A549 (cell line): Measurements from ENCODE around the gene SNURF. TPM values are rescaled to one million over a fixed set of nuclear protein-coding genes. Genes with fewer than 3 reads are reported as not detected.

Source experiments
- ATAC-seq, 2 experiments: fragments of 200-7000 bp in 1 of 2; fragments of >200 bp in 1 of 2; cut with Nextera tagmentation in 1 of 2; cut with Tn5 transposase in 1 of 2; 3 replicates each; pipeline versions ENCODE4 v1.8.0 to v1.9.1; 2018 to 2020; ENCODE audit warnings: mild to moderate bottlenecking in 1 of 2, moderate library complexity in 1 of 2
- CTCF ChIA-PET: fragments of 300-600 bp; sonication (Branson Sonifier 250); formaldehyde crosslinking; extraction: SDS; loops from one replicate; lab custom pipeline; 2021; ENCODE audit warnings: antibody characterized with exemption, inconsistent platforms; lab: Yijun Ruan, JAX
- POLR2A ChIA-PET: fragments of 350-600 bp; formaldehyde crosslinking; extraction: SDS; loops from one replicate; lab custom pipeline; 2021; ENCODE audit warnings: antibody characterized with exemption, inconsistent platforms; lab: Yijun Ruan, JAX
- DNase-seq, 2 experiments: peaks; one replicate each; pipeline versions ENCODE4 v3.0.0 to v3.0.0-alpha.2; 2011 to 2016; ENCODE audit warnings: low read depth in 1 of 2, low spot score in 1 of 2
- FAIRE-seq: peaks from 2 replicates; lab custom pipeline; 2011; peaks lifted over from hg19 to GRCh38; lab: Jason Lieb, UNC
- H3K27ac ChIP-seq, 2 experiments: fragments of >200 bp; sonication (Bioruptor Twin); formaldehyde crosslinking; 3 replicates each; pipeline ENCODE4 v1.5.1; 2016 to 2017
- H3K4me1 ChIP-seq: fragments of >200 bp; sonication (Bioruptor Twin); formaldehyde crosslinking; 3 replicates; pipeline ENCODE4 v1.6.1; 2016
- H3K4me2 ChIP-seq: fragments of >200 bp; sonication (Bioruptor Twin); formaldehyde crosslinking; 3 replicates; pipeline ENCODE4 v1.6.1; 2016
- H3K4me3 ChIP-seq: fragments of >200 bp; sonication (Bioruptor Twin); formaldehyde crosslinking; 3 replicates; pipeline ENCODE4 v1.5.1; 2016
- H3K9me3 ChIP-seq: fragments of >200 bp; sonication (Bioruptor Twin); formaldehyde crosslinking; 3 replicates; pipeline ENCODE4 v1.6.1; 2016
- BHLHE40 ChIP-seq: IDR thresholded peaks from 2 replicates; pipeline ENCODE4 v1.6.1; 2012; ENCODE audit warnings: low read depth, low read length, inconsistent platforms
- CBX8 ChIP-seq: fragments of 200-600 bp; sonication (generic); IDR thresholded peaks from 2 replicates; pipeline ENCODE4 v1.6.1; 2016
- CHD2 ChIP-seq: fragments of 150-350 bp; IDR thresholded peaks from 2 replicates; pipeline ENCODE4 v1.6.1; 2014; ENCODE audit warnings: low read length; ENCODE audit not compliant: partially characterized antibody
- CHD4 ChIP-seq: fragments of 200-600 bp; sonication (generic); IDR thresholded peaks from 2 replicates; pipeline ENCODE4 v1.6.1; 2016; ENCODE audit warnings: antibody characterized with exemption, mild to moderate bottlenecking, borderline replicate concordance
- EP300 ChIP-seq, 2 experiments: fragments of >200 bp; sonication (Bioruptor Twin); formaldehyde crosslinking; IDR thresholded peaks; 2 replicates in 1 of 2; 3 replicates in 1 of 2; pipeline ENCODE4 v1.6.1; 2016 to 2017
- ESRRA ChIP-seq: fragments of 150-350 bp; IDR thresholded peaks from 2 replicates; pipeline ENCODE4 v1.6.1; 2014; ENCODE audit warnings: mild to moderate bottlenecking, low read length, borderline replicate concordance
- FOSB ChIP-seq: fragments of 250-450 bp; sonication (Bioruptor Pico); IDR thresholded peaks from 2 replicates; pipeline ENCODE4 v1.5.0; 2020; ENCODE audit warnings: mild to moderate bottlenecking, moderate library complexity
- FOSL2 ChIP-seq, 2 experiments: fragments of 450-650 bp in 1 of 2; fragments of >200 bp in 1 of 2; sonication (Bioruptor Twin) in 1 of 2; formaldehyde crosslinking; IDR thresholded peaks; 2 replicates each; pipeline versions ENCODE4 v1.5.0 to v1.6.1; 2016 to 2020; ENCODE audit warnings: mild to moderate bottlenecking in 1 of 2, moderate library complexity in 1 of 2
- HEYL ChIP-seq: fragments of 250-450 bp; sonication (Bioruptor Pico); IDR thresholded peaks from 2 replicates; pipeline ENCODE4 v1.8.0; 2021; ENCODE audit warnings: mild to moderate bottlenecking, moderate library complexity
- HOXA7 ChIP-seq: fragments of 250-450 bp; sonication (Bioruptor Pico); IDR thresholded peaks from 2 replicates; pipeline ENCODE4 v1.5.0; 2020; ENCODE audit warnings: mild to moderate bottlenecking, moderate library complexity
- HOXB13 ChIP-seq: fragments of 250-450 bp; sonication (Bioruptor Pico); IDR thresholded peaks from 2 replicates; pipeline ENCODE4 v1.5.0; 2020; ENCODE audit warnings: low read depth, mild to moderate bottlenecking, moderate library complexity
- JUN ChIP-seq, 2 experiments: fragments of >200 bp; sonication (Bioruptor Twin); formaldehyde crosslinking; IDR thresholded peaks; 2 replicates in 1 of 2; 3 replicates in 1 of 2; pipeline ENCODE4 v1.6.1; 2016 to 2017
- JUNB ChIP-seq: fragments of >200 bp; sonication (Bioruptor Twin); formaldehyde crosslinking; IDR thresholded peaks from 2 replicates; pipeline ENCODE4 v1.6.1; 2016
- KDM1A ChIP-seq: fragments of 200-600 bp; sonication (generic); IDR thresholded peaks from 2 replicates; pipeline ENCODE4 v1.6.1; 2016; ENCODE audit warnings: low read depth, mild to moderate bottlenecking
- NFE2L2 ChIP-seq: fragments of 150-350 bp; conservative IDR thresholded peaks from 2 replicates; pipeline ENCODE4 v1.6.1; 2014; ENCODE audit warnings: low read length
- NPAS2 ChIP-seq: fragments of 250-450 bp; sonication (Bioruptor Pico); IDR thresholded peaks from 2 replicates; pipeline ENCODE4 v1.8.0; 2022; ENCODE audit warnings: mild to moderate bottlenecking, moderate library complexity, borderline replicate concordance
- PHF8 ChIP-seq: fragments of 200-600 bp; sonication (generic); IDR thresholded peaks from 2 replicates; pipeline ENCODE4 v1.6.1; 2016; ENCODE audit warnings: low read depth, mild to moderate bottlenecking, antibody characterized with exemption, moderate library complexity, borderline replicate concordance
- POLR2A ChIP-seq: IDR thresholded peaks from 2 replicates; pipeline ENCODE4 v1.6.1; 2012; ENCODE audit warnings: mild to moderate bottlenecking, low read length
- RAD21 ChIP-seq, 2 experiments: fragments of >200 bp in 1 of 2; sonication (Bioruptor Twin) in 1 of 2; formaldehyde crosslinking in 1 of 2; IDR thresholded peaks in 1 of 2; conservative IDR thresholded peaks in 1 of 2; 2 replicates in 1 of 2; 3 replicates in 1 of 2; pipeline ENCODE4 v1.6.1; 2012 to 2018; ENCODE audit warnings: inconsistent platforms in 1 of 2
- RARB ChIP-seq: fragments of 250-450 bp; sonication (Bioruptor Pico); IDR thresholded peaks from 2 replicates; pipeline ENCODE4 v1.8.0; 2021; ENCODE audit warnings: mild to moderate bottlenecking, moderate library complexity
- TFCP2L1 ChIP-seq: fragments of 250-450 bp; sonication (Bioruptor Pico); IDR thresholded peaks from 2 replicates; pipeline ENCODE4 v1.5.0; 2021; ENCODE audit warnings: mild to moderate bottlenecking
- ZFP36 ChIP-seq: fragments of 450-650 bp; IDR thresholded peaks from 2 replicates; pipeline ENCODE4 v1.6.1; 2014; ENCODE audit warnings: borderline replicate concordance; ENCODE audit not compliant: partially characterized antibody
- ZNF302 ChIP-seq: fragments of 250-450 bp; sonication (Bioruptor Pico); IDR thresholded peaks from 2 replicates; pipeline ENCODE4 v1.9.0; 2021; ENCODE audit warnings: inconsistent platforms, mild to moderate bottlenecking, moderate library complexity
- WGBS: methylation state at CpG from one replicate; pipeline ENCODE4 v1.1.6; 2017; ENCODE audit errors: missing lambda C conversion rate; 5-methylcytosine and 5-hydroxymethylcytosine counted together
- polyA plus RNA-seq, 4 experiments: library from polyadenylated mRNA; depleted of rRNA in 3 of 4; stranded (reverse); fragments of >200 nt; fragmentation: RNase III in 1 of 4; extraction: RNeasy Plus Mini Kit Qiagen cat#74134 plus additional on column Dnase treatment in 1 of 4; gene quantifications; 2 replicates in 3 of 4; 3 replicates in 1 of 4; pipeline ENCODE4 v1.2.3, GENCODE V29; 2011 to 2017
- TF ChIP-seq, protein P1 (sequence below): fragments of 250-450 bp; sonication (Bioruptor Pico); IDR thresholded peaks from 2 replicates; pipeline ENCODE4 v1.5.0; 2021; ENCODE audit warnings: mild to moderate bottlenecking, moderate library complexity, borderline replicate concordance
- TF ChIP-seq, protein P2 (sequence below): IDR thresholded peaks from 2 replicates; pipeline ENCODE4 v1.6.1; 2012
- TF ChIP-seq, protein P3 (sequence below): fragments of >200 bp; sonication (Bioruptor Twin); formaldehyde crosslinking; IDR thresholded peaks from 3 replicates; pipeline ENCODE4 v1.6.1; 2016
- TF ChIP-seq, protein P4 (sequence below): fragments of 250-450 bp; sonication (Bioruptor Pico); IDR thresholded peaks from 2 replicates; pipeline ENCODE4 v1.5.0; 2020; ENCODE audit warnings: low read depth, mild to moderate bottlenecking, moderate library complexity
- TF ChIP-seq, protein P5 (sequence below): IDR thresholded peaks from 2 replicates; pipeline ENCODE4 v1.6.1; 2012; ENCODE audit warnings: low read depth, borderline replicate concordance
- TF ChIP-seq, protein P6 (sequence below): fragments of 450-650 bp; IDR thresholded peaks from 2 replicates; pipeline ENCODE4 v1.6.1; 2014; ENCODE audit warnings: antibody characterized with exemption
- TF ChIP-seq, protein P7 (sequence below): fragments of 200-600 bp; sonication (generic); IDR thresholded peaks from 2 replicates; pipeline ENCODE4 v1.6.1; 2016; ENCODE audit warnings: antibody characterized with exemption, mild to moderate bottlenecking, moderate library complexity

The SNURF gene
- polyA plus RNA-seq, 2 of the 4 experiments (the other 2 are of a cell fraction), result 13.9 to 29.2 TPM

DNA sequence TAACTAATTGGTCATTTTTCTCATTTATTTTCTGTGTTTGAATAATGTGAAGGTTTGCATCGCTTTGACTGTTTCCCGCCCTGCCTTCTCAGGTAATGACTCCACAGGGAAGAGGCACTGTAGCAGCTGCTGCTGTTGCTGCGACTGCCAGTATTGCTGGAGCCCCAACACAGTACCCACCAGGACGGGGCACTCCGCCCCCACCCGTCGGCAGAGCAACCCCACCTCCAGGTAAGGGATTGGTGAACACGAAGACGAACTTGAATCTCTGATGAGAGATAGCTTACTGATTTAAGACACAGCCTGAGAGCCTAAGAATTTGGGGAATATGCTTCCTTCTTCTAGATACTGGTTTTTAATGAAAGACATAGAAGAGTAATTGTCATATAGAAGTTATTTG, 22.9 kb downstream of the SNURF start:
- FAIRE-seq (no peak), DNase-seq (no peak), ATAC-seq (no peak)
- H3K4me3 ChIP-seq, result no peak overlapping the region
- 99% methylated on average over 7 of the region's 9 CpGs for WGBS
- CTCF ChIA-PET, result no interaction called here
- H3K4me2 ChIP-seq, result no peak overlapping the region
- no peaks in the 10 kb centered on the region for H3K4me1 ChIP-seq
- no peak overlapping the region for H3K27ac ChIP-seq
- no peak for TF ChIP-seq JUN (IDR thresholded peaks at IDR 0.05)
- TF ChIP-seq RARB (CRISPR knock-in tag), result no peak
- no peak for TF ChIP-seq KDM1A
- TF ChIP-seq CHD2, result no peak
- no peak for TF ChIP-seq ZFP36
- no peak for TF ChIP-seq JUNB
- no peak for TF ChIP-seq PHF8
- TF ChIP-seq, protein P1, sequence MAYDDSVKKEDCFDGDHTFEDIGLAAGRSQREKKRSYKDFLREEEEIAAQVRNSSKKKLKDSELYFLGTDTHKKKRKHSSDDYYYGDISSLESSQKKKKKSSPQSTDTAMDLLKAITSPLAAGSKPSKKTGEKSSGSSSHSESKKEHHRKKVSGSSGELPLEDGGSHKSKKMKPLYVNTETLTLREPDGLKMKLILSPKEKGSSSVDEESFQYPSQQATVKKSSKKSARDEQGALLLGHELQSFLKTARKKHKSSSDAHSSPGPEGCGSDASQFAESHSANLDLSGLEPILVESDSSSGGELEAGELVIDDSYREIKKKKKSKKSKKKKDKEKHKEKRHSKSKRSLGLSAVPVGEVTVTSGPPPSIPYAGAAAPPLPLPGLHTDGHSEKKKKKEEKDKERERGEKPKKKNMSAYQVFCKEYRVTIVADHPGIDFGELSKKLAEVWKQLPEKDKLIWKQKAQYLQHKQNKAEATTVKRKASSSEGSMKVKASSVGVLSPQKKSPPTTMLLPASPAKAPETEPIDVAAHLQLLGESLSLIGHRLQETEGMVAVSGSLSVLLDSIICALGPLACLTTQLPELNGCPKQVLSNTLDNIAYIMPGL, result no peak
- TF ChIP-seq HOXB13 (CRISPR knock-in tag), result no peak
- no peak for TF ChIP-seq ESRRA
- TF ChIP-seq FOSL2 (IDR thresholded peaks at IDR 0.05), result no peak
- TF ChIP-seq FOSL2 (CRISPR knock-in tag; IDR thresholded peaks at IDR 0.05), result no peak
- no peak for TF ChIP-seq FOSB (CRISPR knock-in tag)
- TF ChIP-seq EP300 (IDR thresholded peaks at IDR 0.05), result no peak
- no peak for TF ChIP-seq CBX8
- TF ChIP-seq, protein P2, sequence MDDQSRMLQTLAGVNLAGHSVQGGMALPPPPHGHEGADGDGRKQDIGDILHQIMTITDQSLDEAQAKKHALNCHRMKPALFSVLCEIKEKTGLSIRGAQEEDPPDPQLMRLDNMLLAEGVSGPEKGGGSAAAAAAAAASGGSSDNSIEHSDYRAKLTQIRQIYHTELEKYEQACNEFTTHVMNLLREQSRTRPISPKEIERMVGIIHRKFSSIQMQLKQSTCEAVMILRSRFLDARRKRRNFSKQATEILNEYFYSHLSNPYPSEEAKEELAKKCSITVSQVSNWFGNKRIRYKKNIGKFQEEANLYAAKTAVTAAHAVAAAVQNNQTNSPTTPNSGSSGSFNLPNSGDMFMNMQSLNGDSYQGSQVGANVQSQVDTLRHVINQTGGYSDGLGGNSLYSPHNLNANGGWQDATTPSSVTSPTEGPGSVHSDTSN, result no peak
- TF ChIP-seq HEYL (CRISPR knock-in tag), result no peak
- no peak for TF ChIP-seq NFE2L2
- H3K9me3 ChIP-seq, result peaks cover 21% of the 10 kb centered on the region; the same call in 2 of the 3 replicates
- POLR2A ChIA-PET, result no interaction called here

DNA sequence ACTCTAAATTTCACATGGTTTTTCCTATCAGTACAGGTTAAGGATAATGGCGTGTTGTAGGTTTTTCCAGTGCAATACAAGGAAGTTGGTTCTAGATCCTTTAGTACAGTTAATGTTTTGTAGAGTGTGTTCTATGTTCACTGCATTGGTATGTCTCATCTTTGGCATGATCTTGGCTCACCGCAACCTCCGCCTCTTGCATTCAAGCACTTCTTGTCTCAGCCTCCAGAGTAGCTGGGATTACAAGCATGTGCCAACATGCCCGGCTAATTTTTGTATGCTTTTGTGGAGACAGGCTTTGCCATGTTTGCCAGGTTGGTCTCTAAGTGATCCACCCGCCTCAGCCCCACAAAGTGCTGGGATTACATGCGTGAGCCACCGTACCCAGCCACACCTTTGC, 30.4 kb downstream of the SNURF start:
- no peak for ATAC-seq
- 98% methylated on average over 7 of the region's 7 CpGs for WGBS
- H3K9me3 ChIP-seq, result peaks cover 26% of the 10 kb centered on the region
- H3K4me2 ChIP-seq, result no peak overlapping the region
- H3K27ac ChIP-seq, result no peak overlapping the region
- no peaks in the 10 kb centered on the region for H3K4me1 ChIP-seq
- FAIRE-seq, result no peak
- DNase-seq, result no peak
- H3K4me3 ChIP-seq, result no peak overlapping the region
- ChIA-PET POLR2A (no interaction called here), CTCF (no interaction called here)
- TF ChIP-seq RAD21 (conservative IDR thresholded peaks at IDR 0.05 in 1 of 2, IDR thresholded peaks at IDR 0.05 in 1 of 2) (no peak), TFCP2L1 (CRISPR knock-in tag) (no peak), CHD4 (no peak), NPAS2 (no peak), BHLHE40 (no peak), ZNF302 (no peak), POLR2A (no peak), HOXA7 (no peak)
- TF ChIP-seq, protein P3, sequence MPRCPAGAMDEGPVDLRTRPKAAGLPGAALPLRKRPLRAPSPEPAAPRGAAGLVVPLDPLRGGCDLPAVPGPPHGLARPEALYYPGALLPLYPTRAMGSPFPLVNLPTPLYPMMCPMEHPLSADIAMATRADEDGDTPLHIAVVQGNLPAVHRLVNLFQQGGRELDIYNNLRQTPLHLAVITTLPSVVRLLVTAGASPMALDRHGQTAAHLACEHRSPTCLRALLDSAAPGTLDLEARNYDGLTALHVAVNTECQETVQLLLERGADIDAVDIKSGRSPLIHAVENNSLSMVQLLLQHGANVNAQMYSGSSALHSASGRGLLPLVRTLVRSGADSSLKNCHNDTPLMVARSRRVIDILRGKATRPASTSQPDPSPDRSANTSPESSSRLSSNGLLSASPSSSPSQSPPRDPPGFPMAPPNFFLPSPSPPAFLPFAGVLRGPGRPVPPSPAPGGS, result no peak
- TF ChIP-seq, protein P4, sequence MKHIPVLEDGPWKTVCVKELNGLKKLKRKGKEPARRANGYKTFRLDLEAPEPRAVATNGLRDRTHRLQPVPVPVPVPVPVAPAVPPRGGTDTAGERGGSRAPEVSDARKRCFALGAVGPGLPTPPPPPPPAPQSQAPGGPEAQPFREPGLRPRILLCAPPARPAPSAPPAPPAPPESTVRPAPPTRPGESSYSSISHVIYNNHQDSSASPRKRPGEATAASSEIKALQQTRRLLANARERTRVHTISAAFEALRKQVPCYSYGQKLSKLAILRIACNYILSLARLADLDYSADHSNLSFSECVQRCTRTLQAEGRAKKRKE, result no peak
- TF ChIP-seq, protein P5, sequence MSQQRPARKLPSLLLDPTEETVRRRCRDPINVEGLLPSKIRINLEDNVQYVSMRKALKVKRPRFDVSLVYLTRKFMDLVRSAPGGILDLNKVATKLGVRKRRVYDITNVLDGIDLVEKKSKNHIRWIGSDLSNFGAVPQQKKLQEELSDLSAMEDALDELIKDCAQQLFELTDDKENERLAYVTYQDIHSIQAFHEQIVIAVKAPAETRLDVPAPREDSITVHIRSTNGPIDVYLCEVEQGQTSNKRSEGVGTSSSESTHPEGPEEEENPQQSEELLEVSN, result no peak
- TF ChIP-seq, protein P6, sequence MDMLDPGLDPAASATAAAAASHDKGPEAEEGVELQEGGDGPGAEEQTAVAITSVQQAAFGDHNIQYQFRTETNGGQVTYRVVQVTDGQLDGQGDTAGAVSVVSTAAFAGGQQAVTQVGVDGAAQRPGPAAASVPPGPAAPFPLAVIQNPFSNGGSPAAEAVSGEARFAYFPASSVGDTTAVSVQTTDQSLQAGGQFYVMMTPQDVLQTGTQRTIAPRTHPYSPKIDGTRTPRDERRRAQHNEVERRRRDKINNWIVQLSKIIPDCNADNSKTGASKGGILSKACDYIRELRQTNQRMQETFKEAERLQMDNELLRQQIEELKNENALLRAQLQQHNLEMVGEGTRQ, result no peak
- TF ChIP-seq, protein P7, sequence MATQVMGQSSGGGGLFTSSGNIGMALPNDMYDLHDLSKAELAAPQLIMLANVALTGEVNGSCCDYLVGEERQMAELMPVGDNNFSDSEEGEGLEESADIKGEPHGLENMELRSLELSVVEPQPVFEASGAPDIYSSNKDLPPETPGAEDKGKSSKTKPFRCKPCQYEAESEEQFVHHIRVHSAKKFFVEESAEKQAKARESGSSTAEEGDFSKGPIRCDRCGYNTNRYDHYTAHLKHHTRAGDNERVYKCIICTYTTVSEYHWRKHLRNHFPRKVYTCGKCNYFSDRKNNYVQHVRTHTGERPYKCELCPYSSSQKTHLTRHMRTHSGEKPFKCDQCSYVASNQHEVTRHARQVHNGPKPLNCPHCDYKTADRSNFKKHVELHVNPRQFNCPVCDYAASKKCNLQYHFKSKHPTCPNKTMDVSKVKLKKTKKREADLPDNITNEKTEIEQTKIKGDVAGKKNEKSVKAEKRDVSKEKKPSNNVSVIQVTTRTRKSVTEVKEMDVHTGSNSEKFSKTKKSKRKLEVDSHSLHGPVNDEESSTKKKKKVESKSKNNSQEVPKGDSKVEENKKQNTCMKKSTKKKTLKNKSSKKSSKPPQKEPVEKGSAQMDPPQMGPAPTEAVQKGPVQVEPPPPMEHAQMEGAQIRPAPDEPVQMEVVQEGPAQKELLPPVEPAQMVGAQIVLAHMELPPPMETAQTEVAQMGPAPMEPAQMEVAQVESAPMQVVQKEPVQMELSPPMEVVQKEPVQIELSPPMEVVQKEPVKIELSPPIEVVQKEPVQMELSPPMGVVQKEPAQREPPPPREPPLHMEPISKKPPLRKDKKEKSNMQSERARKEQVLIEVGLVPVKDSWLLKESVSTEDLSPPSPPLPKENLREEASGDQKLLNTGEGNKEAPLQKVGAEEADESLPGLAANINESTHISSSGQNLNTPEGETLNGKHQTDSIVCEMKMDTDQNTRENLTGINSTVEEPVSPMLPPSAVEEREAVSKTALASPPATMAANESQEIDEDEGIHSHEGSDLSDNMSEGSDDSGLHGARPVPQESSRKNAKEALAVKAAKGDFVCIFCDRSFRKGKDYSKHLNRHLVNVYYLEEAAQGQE, result no peak
